GM19099 (cell line): ENCODE data around the gene PIK3CD.

ENCODE experiments used
- POLR2A ChIP-seq: IDR thresholded peaks from 3 replicates; pipeline ENCODE4 v1.6.1; 2011; ENCODE audit warnings: low read depth; ENCODE audit not compliant: insufficient read length; ENCODE audit errors: extremely low read depth

Gene PIK3CD

DNA sequence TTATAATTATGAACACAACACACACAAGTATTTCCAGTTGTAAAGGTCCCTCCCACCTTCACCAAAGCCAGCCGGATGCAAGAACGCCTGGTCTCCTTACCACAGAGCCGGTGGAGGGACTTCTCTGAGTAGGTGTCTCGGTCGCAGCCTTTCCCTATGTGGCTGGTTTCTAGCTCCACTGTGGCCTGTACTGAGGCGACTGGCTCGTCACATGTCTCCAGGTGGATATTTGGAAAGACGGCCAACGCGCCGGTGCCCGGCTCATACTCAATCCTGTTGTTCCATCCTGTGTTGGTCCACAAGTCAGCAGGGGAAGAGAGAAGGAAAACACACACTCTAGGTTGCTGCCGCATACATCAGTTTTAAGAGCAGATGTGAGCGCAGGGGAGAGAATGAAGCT is 97.8 kb downstream of the PIK3CD start:
- no peak for TF ChIP-seq POLR2A

DNA sequence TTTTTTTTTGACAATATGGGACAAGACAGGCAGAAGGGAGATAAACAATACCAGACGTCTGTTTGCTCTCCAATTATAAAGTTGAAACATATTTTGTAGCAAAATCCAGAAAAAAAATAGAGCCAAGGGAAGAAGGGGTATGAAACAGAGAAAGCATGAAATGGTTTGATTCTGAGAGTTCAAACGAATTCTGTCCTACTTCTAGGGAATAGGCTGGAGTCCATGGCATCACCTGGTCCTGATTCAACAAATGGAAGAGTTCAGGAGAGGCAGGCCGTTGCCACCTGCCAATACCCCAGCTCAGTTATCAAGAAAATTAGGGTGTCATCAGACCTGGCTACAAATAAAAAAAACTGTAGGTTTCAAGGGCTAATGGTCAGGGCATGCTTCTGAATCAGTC is 100.4 kb downstream of the PIK3CD start:
- no peak for TF ChIP-seq POLR2A

DNA sequence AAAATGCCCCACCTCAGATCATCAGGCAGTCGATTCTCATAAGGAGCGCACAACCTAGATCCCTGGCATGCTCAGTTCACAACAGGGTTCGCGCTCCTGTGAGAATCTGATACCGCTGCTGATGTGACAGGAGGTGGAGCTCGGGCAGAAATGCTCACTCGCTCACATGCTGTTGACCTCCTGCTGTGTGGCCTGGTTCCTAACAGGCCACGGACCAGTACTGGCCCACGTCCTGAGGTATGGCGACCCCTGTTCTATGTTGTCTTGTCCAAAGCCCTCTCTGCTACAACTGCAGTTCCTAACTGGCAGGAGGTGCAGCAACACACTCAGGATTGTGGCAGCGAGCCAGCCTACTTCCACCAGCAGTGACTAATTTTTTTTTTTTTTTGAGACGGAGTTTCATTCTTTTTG is 101.6 kb downstream of the PIK3CD start:
- no peak for TF ChIP-seq POLR2A

DNA sequence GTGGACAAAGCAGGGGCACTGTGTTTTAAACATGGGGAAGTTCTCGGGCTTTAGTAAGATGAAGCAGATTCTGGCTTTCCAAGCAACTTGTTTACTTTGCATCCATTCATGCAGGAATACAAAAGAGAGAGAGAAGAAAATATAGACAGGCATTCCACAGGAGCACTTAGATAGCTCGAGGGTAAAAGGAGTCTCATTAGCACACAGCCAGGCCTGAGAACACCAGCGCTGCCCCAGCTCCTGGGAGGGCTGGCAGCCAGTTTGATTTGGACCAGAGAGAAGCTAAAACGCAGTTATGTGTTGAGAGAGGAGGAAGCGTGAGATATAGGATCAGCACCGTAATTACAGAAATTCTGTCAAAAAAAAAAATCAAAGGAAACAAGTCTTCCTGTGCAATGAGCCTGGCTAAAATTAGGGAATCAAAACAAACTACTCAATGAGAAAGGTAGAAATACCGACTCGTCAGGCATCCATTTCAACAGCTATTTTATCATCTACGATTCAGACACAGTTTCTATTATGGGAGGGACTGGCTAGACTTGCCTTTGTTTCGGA is 104.0 kb downstream of the PIK3CD start:
- no peak for TF ChIP-seq POLR2A

DNA sequence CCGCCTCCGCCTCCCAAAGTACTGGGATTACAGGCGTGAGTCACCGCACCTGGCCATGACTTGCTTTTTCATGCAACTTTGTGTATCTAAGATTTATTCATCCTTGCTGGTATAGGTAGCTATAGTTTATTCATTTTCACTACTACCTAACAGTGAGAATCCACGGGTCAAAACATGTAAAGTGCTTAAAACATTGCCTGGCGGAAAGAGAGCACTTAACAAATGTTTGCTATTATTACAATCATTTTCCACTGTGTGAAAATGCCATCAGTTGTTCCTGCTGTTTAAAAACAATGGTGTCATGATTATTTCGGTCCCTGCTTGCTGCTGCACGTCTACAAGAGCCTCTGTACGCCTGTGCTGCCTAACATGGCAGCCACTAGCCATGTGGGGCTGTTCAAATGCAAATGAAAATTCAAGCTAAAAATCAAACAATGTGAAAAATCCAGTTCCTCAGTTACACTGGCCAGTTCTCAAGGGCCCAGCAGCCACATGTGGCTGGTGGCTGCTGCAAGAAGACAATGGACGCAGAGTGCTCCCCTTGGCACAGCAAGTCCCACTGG is 107.1 kb downstream of the PIK3CD start:
- no peak for TF ChIP-seq POLR2A

DNA sequence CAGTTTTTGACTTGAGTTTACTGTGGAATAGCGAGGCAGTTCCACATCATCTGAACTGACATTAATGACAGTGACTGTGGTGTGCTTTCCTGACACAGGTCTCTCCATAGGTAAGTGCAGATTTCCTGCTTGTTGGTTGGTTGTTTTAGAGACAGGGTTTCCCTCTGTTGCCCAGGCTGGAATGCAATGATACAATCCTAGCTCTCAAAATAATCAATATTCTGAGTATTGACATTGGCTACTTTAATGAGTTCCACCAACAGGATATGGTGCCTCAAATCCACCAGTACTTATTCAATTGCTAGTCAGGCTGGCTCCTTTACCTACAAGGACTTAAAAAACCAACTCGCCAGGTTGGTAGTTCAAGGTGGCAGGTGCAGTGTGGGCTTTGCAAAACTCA is 108.4 kb downstream of the PIK3CD start:
- TF ChIP-seq POLR2A = no peak

DNA sequence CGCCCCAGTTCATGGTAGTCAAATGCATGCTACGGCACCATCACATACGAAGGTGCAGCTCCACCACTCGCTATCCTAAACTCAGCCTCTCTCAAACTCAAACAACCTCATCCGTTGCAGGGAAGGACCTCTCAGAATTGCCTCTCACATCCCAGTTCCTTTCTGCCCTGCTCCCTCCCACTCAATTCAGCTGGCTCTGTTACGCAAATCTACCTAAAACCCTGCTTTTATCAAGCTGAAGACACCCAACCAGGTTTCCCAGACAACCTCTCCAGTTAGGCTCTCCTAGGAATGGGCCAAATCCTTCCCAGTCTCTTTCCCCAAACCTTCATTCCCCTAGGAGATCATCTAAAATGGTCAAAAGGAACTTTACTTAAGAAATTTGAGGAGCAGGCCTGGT is 109.3 kb downstream of the PIK3CD start:
- no peak for TF ChIP-seq POLR2A

DNA sequence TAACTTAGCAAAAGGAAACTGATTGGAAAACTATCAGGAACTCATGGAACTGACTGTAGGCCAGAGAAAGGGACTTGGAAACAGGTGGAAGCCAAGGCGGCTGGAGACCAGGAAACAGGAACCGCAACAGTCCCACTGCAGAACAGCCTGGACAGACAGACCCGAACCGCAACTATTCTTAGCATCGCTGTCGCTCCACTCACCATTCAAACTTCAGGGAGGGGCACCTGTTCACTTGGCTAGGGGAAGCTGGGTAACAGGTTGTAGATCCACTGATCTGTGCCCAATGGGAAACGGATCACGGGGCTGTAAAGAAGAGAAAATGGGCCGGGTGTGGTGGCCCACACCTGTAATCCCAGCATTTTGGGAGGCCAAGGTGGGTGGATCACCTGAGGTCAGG is 110.3 kb downstream of the PIK3CD start:
- no peak for TF ChIP-seq POLR2A

DNA sequence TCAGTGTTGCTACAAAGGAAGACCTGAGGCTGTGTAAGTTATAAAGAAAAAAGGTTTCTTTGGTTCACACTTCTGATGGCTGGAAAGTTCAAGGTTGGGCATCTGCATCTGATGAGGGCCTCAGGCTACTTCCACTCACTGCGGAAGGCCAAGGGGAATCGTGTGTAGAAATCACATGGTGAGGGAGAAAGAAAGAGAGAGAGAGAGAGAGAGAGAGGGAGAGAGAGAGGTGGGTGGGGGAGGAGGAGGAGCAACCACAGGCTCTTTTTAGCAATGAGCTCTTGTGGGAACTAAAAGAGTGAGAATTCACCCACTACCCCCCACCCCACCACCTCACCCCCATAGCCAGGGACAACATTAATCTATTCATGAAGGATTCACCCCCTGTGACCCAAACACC is 112.4 kb downstream of the PIK3CD start:
- no peak for TF ChIP-seq POLR2A

DNA sequence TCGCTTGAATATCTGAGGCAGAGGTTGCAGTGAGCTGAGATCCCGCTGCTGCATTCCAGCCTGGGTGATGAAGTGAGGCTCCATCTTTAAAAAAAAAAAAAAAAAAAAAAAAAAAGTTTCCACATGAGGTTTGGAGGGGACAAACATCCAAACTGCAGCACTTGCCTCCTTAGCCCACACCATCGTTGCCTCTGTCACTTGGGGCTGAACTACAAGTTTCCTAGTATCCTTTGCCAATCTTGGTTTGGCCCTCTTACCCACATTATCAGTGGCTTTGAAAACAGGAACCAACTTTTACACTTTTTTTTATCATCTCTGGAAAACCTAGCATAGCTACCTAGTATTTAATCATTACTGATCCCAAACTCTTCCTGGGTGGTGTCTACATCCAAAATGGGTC is 113.0 kb downstream of the PIK3CD start:
- TF ChIP-seq POLR2A = no peak

DNA sequence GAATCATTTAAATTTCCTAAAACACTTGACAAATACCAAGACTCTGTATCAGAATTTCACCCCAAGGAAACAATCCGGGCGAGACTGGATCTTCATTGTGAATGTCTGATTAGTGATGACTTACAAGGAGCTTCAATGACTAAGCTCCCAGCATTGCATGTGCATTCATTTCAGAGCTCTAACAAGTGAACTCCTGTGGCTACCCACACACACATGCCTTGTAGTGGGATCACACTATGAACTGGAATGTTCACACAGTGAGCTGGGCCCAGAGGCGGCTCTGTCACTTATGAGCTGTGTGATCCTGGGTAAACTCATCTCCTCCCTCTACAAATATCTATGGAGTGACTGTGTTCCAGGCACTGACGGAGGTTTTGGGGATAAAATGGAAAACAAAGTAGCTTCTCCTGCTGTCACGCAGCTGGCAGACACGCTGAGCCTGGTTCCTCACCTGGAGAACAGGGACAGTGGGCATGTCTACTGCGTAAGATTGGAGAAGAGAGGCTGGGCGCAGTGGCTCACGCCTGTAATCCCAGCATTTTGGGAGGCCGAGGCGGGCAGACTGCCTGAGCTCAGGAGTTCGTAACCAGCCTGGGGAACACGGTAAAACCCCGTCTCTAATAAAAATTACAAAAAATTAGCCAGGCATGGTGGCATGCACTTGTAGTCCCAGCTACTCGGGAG is 115.4 kb downstream of the PIK3CD start:
- no peak for TF ChIP-seq POLR2A

DNA sequence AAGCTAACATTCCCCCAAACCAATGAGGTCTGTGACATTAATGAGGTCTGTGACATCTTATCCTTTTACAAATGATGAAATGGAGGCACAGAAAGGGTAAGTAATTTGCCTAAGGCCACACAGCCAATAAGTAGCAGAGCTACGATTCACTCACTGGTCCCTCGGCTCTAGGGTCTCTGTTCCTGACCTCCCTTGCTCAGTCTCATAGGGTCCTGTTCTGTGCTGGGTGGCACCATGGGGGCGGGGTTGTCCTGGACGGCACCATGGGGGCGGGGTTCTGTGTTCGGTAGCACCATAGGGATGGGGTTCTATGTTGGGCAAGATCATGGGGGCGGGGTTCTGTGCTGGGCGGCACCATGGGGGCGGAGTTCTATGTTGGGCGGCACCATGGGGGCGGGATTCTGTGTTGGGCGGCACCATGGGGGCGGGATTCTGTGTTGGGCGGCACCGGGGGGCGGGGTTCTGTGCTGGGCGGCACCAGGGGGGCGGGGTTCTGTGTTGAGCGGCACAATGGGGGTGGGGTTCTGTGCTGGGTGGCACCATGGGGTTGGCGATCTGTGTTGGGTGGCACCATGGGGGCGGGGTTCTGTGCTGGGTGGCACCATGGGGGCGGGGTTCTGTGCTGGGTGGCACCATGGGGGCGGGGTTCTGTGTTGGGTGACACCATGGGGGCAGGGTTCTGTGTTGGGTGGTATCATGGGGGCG is 116.6 kb downstream of the PIK3CD start:
- TF ChIP-seq POLR2A = no peak

DNA sequence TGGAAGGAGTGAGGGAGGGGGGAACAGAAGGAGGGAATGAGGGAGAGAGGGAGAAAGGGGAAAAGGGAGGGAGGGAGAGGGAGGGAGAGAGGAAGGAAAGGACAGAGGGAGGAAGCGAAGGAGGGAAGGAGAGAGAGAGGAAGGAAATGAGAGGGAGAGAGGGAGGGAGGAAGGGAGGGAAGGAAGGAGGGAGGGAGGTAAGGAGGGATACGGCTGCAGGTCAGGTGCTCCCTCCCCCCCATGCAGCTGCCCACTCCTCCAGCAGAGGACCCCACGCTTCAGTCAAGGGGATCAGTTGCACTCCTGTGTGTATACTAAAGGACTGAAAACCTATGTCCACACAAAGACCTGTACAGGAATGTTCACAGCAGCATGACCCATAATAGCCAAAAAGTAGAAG is 117.5 kb downstream of the PIK3CD start:
- no peak for TF ChIP-seq POLR2A

DNA sequence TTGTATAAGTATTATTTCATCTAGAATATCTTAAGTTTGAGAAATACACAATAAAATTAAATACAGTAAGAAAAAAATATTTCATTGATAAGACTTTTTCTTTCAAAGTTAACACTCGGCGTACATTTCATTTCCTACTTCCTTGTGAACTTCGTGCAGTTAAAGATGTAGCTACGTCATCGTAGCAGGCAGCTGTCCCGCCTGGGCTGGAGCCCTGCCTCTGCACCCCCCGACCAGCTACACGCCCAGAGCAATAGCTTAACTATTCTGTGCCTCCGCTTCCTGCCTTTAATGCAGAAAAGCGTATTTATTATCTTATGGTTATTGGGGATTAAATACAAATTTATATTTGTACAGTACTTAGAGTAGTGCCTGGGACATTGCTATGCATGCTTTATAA is 118.8 kb downstream of the PIK3CD start:
- TF ChIP-seq POLR2A = no peak

DNA sequence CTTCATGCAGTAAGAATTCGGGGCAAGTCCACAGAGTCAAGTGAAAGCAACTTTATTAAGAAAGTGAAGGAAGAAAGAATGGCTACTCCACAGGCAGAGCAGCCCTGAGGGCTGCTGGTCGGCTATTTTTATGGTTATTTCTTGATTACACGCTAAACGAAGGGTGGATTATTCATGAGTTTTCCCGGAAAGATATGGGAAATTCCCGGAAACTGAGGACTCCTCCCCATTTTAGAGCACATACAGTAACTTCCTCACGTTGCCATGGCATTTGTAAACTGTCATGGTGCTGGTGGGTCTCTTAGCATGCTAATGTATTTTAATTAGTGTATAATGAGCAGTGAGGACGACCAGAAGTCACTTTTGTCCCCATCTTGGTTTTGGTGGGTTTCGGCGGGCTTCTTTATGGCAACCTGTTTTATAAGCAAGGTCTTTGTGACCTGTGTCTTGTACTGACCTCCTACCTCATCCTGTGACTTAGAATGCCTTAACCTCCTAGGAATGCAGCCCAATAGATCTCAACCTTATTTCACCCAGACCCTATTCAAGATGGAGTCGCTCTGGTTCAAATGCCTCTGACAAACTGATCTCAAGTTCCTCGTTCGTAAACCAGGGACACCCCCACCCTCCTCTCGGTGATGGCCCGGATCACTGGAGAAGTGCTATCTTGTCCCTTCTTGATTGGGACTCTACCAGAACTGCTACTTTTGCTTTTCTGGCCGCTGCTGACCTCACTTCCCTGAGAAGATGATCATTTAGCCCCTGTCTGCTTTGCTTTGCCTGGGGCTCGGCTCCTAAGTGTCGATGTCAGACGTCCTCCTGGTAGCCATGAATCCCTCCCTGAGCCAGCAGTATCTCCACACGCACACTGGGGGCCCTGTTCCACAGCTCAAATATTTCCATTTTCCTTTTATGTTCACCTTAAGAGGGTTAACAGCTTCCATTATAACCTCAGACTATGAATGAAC is 123.5 kb downstream of the PIK3CD start:
- no peak for TF ChIP-seq POLR2A
